Measurements from ENCODE around the gene PLB1. TPM values are rescaled to one million over a fixed set of nuclear protein-coding genes. Genes with fewer than 3 reads are reported as not detected.

PLB1 gene
- total and polyA plus RNA-seq, 2 donors (not counting 1 experiment from before 2014, with no cell fraction given), result 0.25 to 0.51 TPM

DNA sequence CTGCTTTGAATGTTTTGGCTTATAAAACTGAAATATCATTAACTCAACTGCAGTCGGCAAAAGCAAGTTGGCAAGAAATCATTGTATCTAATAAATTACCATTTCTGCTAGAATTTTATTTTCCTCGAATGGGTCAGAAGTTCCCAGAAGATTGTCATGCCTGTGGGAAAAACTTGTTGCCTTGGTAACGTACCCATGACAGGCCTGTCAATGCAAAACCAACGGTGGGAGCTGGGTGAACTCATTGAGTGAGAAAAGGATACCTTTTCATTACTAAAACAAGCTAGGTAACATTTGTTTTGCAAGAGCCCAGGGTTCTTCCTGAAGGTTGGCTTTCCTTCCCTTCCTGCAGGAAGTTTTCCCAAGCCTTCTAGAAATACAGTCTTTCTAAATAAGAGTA lies 9.5 kb downstream of the PLB1 start:
- Histone ChIP-seq H3K4me3 (ENCODE audit: control extremely low read depth in 1 of 5, extremely low read depth in 1 of 5, insufficient read depth in 1 of 5, low read depth in 2 of 5, low read length in 4 of 5) (no peak overlapping the region), H3K4me1 (ENCODE audit: control insufficient read depth in 2 of 2, insufficient read depth in 2 of 2, low read length in 2 of 2) (no peaks in the 10 kb centered on the region), H3K27me3 (replicated peaks in 1 of 4; ENCODE audit: control extremely low read depth in 1 of 4, control insufficient read depth in 3 of 4, insufficient read depth in 4 of 4, low read length in 3 of 4) (peaks cover 0 to 8% (median 1%) of the 10 kb centered on the region in 4 experiments), H3K4me2 (replicated peaks; ENCODE audit: low read depth, low read length, poor library complexity, severe bottlenecking) (no peak overlapping the region), H3K9me3 (ENCODE audit: control extremely low read depth in 1 of 3, control insufficient read depth in 2 of 3, insufficient read depth in 1 of 3, low read length in 2 of 3) (no peaks in the 10 kb centered on the region), H3K9ac (ENCODE audit: low read length) (no peak overlapping the region), H3K79me2 (ENCODE audit: control insufficient read depth, insufficient read depth, low read length) (no peaks in the 10 kb centered on the region), H3K36me3 (replicated peaks in 1 of 2; ENCODE audit: control extremely low read depth in 1 of 2, control insufficient read depth in 1 of 2, extremely low read depth in 1 of 2, insufficient read depth in 2 of 2, low read length in 1 of 2) (no peaks in the 10 kb centered on the region), H4K20me1 (ENCODE audit: control insufficient read depth, insufficient read depth, low read length, poor library complexity, severe bottlenecking) (no peaks in the 10 kb centered on the region), H3K27ac (ENCODE audit: low read length in 2 of 2) (no peak overlapping the region), H2AFZ (ENCODE audit: insufficient read depth, low read depth, low read length, poor library complexity, severe bottlenecking) (no peak overlapping the region)
- ChIA-PET POLR2A (no interaction called here), CTCF (no interaction called here)
- H3K27ac Mint-ChIP-seq, result no peak overlapping the region
- H3K9me3 Mint-ChIP-seq (ENCODE audit: insufficient read depth), result no peaks in the 10 kb centered on the region
- intact Hi-C loops (cut with micrococcal nuclease), result no loop called here
- peaks cover 10% of the 10 kb centered on the region for H3K27me3 Mint-ChIP-seq
- no peak for ATAC-seq (ENCODE audit: low read depth)
- no CpG with 5 or more reads among the region's 4 CpGs for WGBS (ENCODE audit: insufficient coverage)
- H3K4me1 Mint-ChIP-seq, result no peaks in the 10 kb centered on the region
- H3K4me3 Mint-ChIP-seq, result no peak overlapping the region
- DNase-seq, result no peak
- TF ChIP-seq, protein P1, sequence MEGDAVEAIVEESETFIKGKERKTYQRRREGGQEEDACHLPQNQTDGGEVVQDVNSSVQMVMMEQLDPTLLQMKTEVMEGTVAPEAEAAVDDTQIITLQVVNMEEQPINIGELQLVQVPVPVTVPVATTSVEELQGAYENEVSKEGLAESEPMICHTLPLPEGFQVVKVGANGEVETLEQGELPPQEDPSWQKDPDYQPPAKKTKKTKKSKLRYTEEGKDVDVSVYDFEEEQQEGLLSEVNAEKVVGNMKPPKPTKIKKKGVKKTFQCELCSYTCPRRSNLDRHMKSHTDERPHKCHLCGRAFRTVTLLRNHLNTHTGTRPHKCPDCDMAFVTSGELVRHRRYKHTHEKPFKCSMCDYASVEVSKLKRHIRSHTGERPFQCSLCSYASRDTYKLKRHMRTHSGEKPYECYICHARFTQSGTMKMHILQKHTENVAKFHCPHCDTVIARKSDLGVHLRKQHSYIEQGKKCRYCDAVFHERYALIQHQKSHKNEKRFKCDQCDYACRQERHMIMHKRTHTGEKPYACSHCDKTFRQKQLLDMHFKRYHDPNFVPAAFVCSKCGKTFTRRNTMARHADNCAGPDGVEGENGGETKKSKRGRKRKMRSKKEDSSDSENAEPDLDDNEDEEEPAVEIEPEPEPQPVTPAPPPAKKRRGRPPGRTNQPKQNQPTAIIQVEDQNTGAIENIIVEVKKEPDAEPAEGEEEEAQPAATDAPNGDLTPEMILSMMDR (IDR thresholded peaks at IDR 0.05), result no peak
- no peak for TF ChIP-seq EZH2 (IDR thresholded peaks at IDR 0.05; ENCODE audit: borderline replicate concordance, insufficient read depth, low read depth, low read length, poor library complexity, severe bottlenecking)

DNA sequence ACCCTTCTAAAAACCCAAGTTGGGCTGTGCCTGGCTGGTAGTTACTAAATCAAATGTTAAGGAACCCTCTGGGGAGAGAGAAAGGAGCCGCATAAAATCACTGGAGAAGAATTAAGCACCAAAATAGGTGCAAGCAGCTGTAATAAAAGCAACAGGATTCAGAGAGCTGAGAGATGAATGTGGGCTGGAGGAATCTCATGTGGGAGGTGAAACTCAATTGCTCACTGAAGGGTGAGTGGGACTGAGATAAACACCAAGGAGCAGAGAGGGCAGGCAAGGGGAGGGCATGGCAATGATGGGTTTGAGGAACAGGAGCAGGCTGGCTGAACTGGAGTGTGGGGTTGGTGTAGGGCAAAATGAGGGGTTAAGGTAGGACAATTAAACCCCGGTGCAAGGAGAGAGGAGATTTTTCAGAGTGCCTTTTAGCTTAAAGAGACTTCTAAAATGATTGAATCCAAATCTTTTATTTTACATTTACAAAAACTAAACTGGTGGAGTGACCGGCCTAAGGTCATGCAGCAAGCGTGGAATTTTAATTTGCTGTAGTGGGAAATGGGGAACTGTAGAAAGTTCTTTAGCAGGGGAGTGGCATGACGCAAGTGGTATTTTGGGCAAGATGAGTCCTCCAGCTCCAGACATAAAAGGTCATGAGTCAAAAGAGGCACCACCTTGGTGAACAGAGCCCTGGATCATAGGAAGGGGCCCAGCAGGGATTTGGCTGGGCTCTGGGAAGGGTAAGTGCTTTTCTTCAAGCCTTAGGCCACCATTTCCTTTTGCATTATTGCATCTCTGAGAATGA lies 10.5 kb downstream of the PLB1 start:
- no peaks in the 10 kb centered on the region for H3K9me3 Mint-ChIP-seq (ENCODE audit: insufficient read depth)
- intact Hi-C loops (cut with micrococcal nuclease), result no loop called here
- H3K4me3 Mint-ChIP-seq, result no peak overlapping the region
- H3K9me3 ChIP-seq (ENCODE audit: control extremely low read depth in 1 of 3, control insufficient read depth in 2 of 3, insufficient read depth in 1 of 3, low read length in 2 of 3), result peaks cover 0 to 1% (median 0%) of the 10 kb centered on the region in 3 donors
- ATAC-seq (ENCODE audit: low read depth) (no peak), DNase-seq (no peak)
- no peaks in the 10 kb centered on the region for H3K4me1 ChIP-seq (ENCODE audit: control insufficient read depth in 2 of 2, insufficient read depth in 2 of 2, low read length in 2 of 2)
- no peak overlapping the region for H3K27ac Mint-ChIP-seq
- no peak overlapping the region for H2AFZ ChIP-seq (ENCODE audit: insufficient read depth, low read depth, low read length, poor library complexity, severe bottlenecking)
- no peak overlapping the region for H3K27ac ChIP-seq (ENCODE audit: low read length in 2 of 2)
- 95% methylated on average over 3 of the region's 5 CpGs for WGBS (ENCODE audit: insufficient coverage)
- no peak overlapping the region for H3K9ac ChIP-seq (ENCODE audit: low read length)
- CTCF ChIA-PET, result no interaction called here
- no peaks in the 10 kb centered on the region for H3K36me3 ChIP-seq (replicated peaks in 1 of 2; ENCODE audit: control extremely low read depth in 1 of 2, control insufficient read depth in 1 of 2, extremely low read depth in 1 of 2, insufficient read depth in 2 of 2, low read length in 1 of 2)
- TF ChIP-seq, protein P1 (IDR thresholded peaks at IDR 0.05), result no peak
- TF ChIP-seq EZH2 (IDR thresholded peaks at IDR 0.05; ENCODE audit: borderline replicate concordance, insufficient read depth, low read depth, low read length, poor library complexity, severe bottlenecking), result no peak
- H3K4me2 ChIP-seq (replicated peaks; ENCODE audit: low read depth, low read length, poor library complexity, severe bottlenecking), result no peak overlapping the region
- H3K4me1 Mint-ChIP-seq, result no peaks in the 10 kb centered on the region
- peaks cover 8% of the 10 kb centered on the region for H3K27me3 Mint-ChIP-seq
- peaks cover 0 to 8% (median 0%) of the 10 kb centered on the region in 4 experiments for H3K27me3 ChIP-seq (replicated peaks in 1 of 4; ENCODE audit: control extremely low read depth in 1 of 4, control insufficient read depth in 3 of 4, insufficient read depth in 4 of 4, low read length in 3 of 4)
- no peaks in the 10 kb centered on the region for H3K79me2 ChIP-seq (ENCODE audit: control insufficient read depth, insufficient read depth, low read length)
- POLR2A ChIA-PET, result no interaction called here
- H3K4me3 ChIP-seq (ENCODE audit: control extremely low read depth in 1 of 5, extremely low read depth in 1 of 5, insufficient read depth in 1 of 5, low read depth in 2 of 5, low read length in 4 of 5), result no peak overlapping the region
- no peaks in the 10 kb centered on the region for H4K20me1 ChIP-seq (ENCODE audit: control insufficient read depth, insufficient read depth, low read length, poor library complexity, severe bottlenecking)
